NCI-H345 treated with DMSO at 0.1 percent for 48 hours (cell line): ENCODE measurements around the gene RAB15.
"Not testable (repeated sequence)": the region's sequence is repeated elsewhere in the genome, so short reads cannot be mapped to it uniquely, and the experiment has no call there.

Experiments used
- DNase-seq: peaks from one replicate; lab custom pipeline; 2025; ENCODE audit not compliant: unreplicated experiment; lab: John Stamatoyannopoulos, UW

Gene RAB15

DNA sequence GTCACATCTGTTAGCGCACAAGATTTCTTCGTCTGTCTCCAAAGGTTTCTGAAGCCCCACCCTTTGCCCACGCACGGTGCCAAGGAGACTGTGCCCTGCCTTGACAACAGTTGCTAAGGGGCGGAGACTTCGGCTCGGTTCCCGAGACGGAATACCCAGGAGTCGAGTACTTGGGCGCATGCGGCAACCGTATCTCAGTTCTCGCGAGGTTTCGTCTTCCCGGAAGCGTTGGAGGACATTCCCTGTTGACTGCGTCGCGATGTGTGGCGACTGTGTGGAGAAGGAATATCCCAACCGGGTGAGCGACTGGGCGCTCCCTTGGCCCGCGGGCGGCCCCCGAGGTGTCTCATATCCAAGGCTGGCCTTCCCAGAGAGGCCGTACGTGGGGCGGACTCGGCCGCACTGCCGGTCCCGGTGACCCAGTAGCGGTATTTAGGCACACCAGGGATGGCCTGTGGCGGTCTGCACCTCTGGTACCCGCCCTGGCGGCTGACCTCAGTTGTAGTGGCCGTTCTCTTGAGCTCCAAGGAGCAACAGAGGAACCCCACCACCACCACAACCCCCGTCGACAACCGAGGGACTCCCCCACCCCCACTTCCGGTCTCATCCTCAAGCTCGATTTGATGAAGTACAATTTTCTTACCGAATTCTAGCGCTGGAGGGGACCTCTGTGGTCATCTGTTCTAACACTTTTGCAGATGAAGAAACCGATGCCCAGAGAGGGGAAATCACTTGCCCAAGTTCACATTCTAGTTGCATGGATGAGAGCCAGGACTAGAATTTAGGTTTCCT, 57.7 kb downstream of the RAB15 start, which contains the start of gene CHURC1:
CHURC1 (plus strand) TSS at position 219 of the 792 bp plus-strand sequence; CDS start at position 260, 41 bp downstream.
- DNase-seq = peak; percentile 98

DNA sequence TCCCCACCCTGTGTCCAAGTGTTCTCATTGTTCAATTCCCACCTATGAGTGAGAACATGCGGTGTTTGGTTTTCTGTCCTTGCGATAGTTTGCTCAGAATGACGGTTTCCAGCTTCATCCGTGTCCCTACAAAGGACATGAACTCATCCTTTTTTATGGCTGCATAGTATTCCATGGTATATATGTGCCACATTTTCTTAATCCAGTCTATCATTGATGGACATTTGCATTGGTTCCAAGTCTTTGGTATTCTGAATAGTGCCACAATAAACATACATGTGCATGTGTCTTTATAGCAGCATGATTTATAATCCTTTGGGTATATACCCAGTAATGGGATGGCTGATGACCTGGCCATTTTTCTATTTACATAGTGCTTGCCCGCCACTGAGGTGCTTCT, 58.7 kb downstream of the RAB15 start:
- not testable (repeated sequence) for DNase-seq

DNA sequence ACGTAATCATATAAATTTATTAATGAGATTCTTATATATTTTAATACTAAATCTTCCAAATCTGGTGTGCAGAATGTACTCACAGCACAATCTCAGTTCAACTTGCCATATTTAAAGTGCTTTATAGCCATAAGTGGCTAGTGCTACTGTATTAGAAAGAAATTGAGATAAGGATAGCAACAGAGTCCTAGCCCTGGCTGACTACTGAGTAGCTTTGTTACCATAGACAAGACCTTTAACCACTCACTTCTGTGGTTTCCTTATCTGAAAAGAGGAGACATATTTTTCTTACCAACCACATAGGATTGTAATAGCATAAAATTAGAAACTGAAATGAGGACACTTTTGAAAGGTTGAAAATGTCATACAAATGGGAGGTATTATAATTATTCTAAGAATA, 59.9 kb downstream of the RAB15 start:
- no peak for DNase-seq

DNA sequence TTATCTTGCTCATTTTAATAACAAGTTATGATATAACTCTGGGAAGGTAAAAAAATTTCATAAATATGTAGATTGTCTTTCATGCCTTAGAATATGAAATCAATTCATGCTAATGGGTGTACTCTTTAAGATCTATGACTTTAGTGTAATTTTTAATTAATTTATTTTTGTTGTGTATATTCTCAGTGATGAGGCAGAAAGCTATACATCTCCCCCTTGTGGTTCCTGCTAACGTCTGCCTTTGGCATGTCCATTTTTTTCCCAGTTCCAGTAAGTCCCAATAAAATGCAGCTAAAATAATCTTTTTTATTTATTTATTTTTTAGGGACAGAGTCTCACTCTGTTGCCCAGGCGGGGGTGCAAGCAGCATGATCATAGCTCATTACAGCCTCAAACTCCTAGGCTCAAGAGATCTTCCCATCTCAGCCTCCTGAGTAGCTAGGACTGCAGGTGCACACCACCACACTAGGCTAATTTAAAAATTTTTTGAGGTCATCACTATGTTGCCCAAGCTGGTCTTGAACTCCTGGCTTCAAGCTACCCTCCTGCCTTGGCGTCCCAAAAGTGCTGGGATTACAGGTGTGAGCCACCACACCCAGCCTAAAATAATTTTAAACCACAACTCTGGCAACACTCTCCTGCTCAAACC, 61.2 kb downstream of the RAB15 start:
- DNase-seq = peak; percentile 1

DNA sequence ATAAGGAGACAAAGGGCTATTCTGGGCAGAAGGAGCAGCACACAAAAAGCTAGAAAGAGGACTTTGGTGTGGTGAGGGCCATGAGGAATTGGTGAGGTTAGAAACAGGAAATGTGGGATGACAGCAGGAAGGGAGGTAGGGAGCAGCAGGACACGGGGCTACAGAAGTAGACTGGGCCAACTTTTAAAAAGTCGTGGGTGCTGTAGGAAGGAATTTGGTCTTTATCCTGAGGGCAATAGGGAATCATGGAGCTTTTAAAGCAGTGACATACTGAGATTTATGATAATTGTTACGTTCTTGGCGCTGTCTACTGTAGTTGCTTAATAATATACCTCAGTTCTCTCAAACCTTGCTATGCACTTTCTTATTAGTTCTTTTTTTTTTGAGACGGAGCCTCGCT, 66.1 kb downstream of the RAB15 start:
- no peak for DNase-seq

DNA sequence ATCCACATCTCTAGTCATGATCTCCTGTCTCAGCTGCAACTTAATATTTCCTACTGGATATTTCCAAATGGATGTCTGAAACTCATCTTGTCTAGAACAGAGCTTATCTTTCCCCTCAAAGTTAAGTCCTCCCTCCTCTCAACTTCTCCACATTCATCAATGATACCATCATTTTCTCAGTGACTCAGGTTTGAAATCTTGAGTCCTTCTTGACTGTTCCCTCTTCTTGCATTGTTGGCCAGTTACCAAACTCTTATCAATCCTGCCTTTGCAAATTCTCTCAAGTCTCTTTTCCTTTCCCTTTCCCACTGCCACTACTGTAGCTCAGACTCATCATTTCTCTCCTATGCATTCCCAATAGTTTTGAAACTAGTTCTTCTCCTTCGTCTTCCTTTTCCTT, 72.2 kb downstream of the RAB15 start:
- DNase-seq = no peak
